ENCODE data around the gene DDX47. TPM values are rescaled to one million over a fixed set of nuclear protein-coding genes. Genes with fewer than 3 reads are reported as not detected.

DDX47 gene
- 10 to 100 TPM; 34.0 to 64.0 (median 45.2) TPM for total RNA-seq

GRCh38 chr12:12813120-12814101 lies at the start of gene DDX47:
TSS of gene DDX47 (plus strand) at chr12:12813346. CDS start at chr12:12813368, 22 bp downstream.
- Histone ChIP-seq H3K4me1 (peaks cover 35 to 59% (median 41%) of the 10 kb centered on the region in 4 donors), H3K27me3 (no peaks in the 10 kb centered on the region), H3K36me3 (peaks cover 0 to 16% (median 0%) of the 10 kb centered on the region in 4 donors), H3K27ac (peak within 1 kb of the TSS; percentile 74 to 82 (median 77)), H3K9me3 (no peaks in the 10 kb centered on the region), H3K4me3 (peak within 1 kb of the TSS; percentile 60 to 86 (median 75))
- 4% methylated on average over 21 to 26 of the region's 35 CpGs for WGBS, 2 donors
- peak; percentile 97 to 99 for DNase-seq
- ATAC-seq (ENCODE audit: low FRiP score in 2 of 2), result peak; percentile 99
- TF ChIP-seq CTCF (IDR thresholded peaks at IDR 0.05) (peak; percentile 97 to 98 (median 98)), POLR2AphosphoS5 (IDR thresholded peaks at IDR 0.05) (peak; percentile 76 to 81), EP300 (IDR thresholded peaks at IDR 0.05) (no peak), POLR2A (IDR thresholded peaks at IDR 0.05) (peak in 3 of 4 donors; percentile 29 to 72 (median 61))

- TF ChIP-seq POLR2A (IDR thresholded peaks at IDR 0.05), result no peak
- TF ChIP-seq EP300 (IDR thresholded peaks at IDR 0.05), result no peak
- TF ChIP-seq POLR2AphosphoS5 (IDR thresholded peaks at IDR 0.05), result no peak
- TF ChIP-seq CTCF (IDR thresholded peaks at IDR 0.05), result no peak
- Histone ChIP-seq H3K4me3 (no peak overlapping the region), H3K4me1 (no peaks in the 10 kb centered on the region), H3K27ac (no peak overlapping the region), H3K27me3 (no peaks in the 10 kb centered on the region), H3K9me3 (peaks cover 0 to under 1% (median 0%) of the 10 kb centered on the region in 4 donors), H3K36me3 (no peaks in the 10 kb centered on the region)
- ATAC-seq (ENCODE audit: low FRiP score in 2 of 2) (no peak), DNase-seq (no peak)
Observed at GRCh38 chr12:12764824-12765223, 48.3 kb upstream of the DDX47 start.

- Histone ChIP-seq H3K27ac (no peak overlapping the region), H3K27me3 (no peaks in the 10 kb centered on the region), H3K9me3 (peaks cover 0 to 5% (median 0%) of the 10 kb centered on the region in 4 donors), H3K4me1 (no peaks in the 10 kb centered on the region), H3K36me3 (no peaks in the 10 kb centered on the region), H3K4me3 (no peak overlapping the region)
- 95 to 96% methylated on average over 5 to 6 of the region's 6 CpGs for WGBS, 2 donors
- DNase-seq (no peak), ATAC-seq (ENCODE audit: low FRiP score in 2 of 2) (no peak)
- TF ChIP-seq POLR2AphosphoS5 (IDR thresholded peaks at IDR 0.05), result no peak
- no peak for TF ChIP-seq POLR2A (IDR thresholded peaks at IDR 0.05)
Observed at GRCh38 chr12:12770262-12770661, 42.9 kb upstream of the DDX47 start.

GRCh38 chr12:12774791-12775190 lies 38.4 kb upstream of the DDX47 start:
- Histone ChIP-seq H3K27me3 (no peaks in the 10 kb centered on the region), H3K9me3 (peaks cover 0 to 5% (median 0%) of the 10 kb centered on the region in 4 donors), H3K27ac (no peak overlapping the region), H3K4me3 (no peak overlapping the region), H3K4me1 (peaks cover 7 to 10% (median 9%) of the 10 kb centered on the region in 4 donors), H3K36me3 (no peaks in the 10 kb centered on the region)
- no peak for ATAC-seq (ENCODE audit: low FRiP score in 2 of 2)
- WGBS, 2 donors, result 42 to 73% methylated on average over 3 of the region's 3 CpGs
- TF ChIP-seq CTCF (IDR thresholded peaks at IDR 0.05) (no peak), POLR2A (IDR thresholded peaks at IDR 0.05) (no peak), EP300 (IDR thresholded peaks at IDR 0.05) (no peak), POLR2AphosphoS5 (IDR thresholded peaks at IDR 0.05) (no peak)
- DNase-seq, result no peak

- no peak for DNase-seq
- ATAC-seq (ENCODE audit: low FRiP score in 2 of 2), result no peak
Observed at GRCh38 chr12:12776261-12776660, 36.9 kb upstream of the DDX47 start.

More at GRCh38 chr12:12776261-12776660, 36.9 kb upstream of the DDX47 start:
- no peaks in the 10 kb centered on the region for H3K27me3 ChIP-seq
- WGBS, 2 donors, result 53 to 58% methylated on average over 5 of the region's 5 CpGs
- no peaks in the 10 kb centered on the region for H3K9me3 ChIP-seq
- TF ChIP-seq POLR2AphosphoS5 (IDR thresholded peaks at IDR 0.05) (no peak), CTCF (IDR thresholded peaks at IDR 0.05) (no peak), EP300 (IDR thresholded peaks at IDR 0.05) (no peak), POLR2A (IDR thresholded peaks at IDR 0.05) (no peak)
- no peak overlapping the region for H3K27ac ChIP-seq
- H3K4me3 ChIP-seq, result no peak overlapping the region
- no peaks in the 10 kb centered on the region for H3K36me3 ChIP-seq
- peaks cover 12 to 17% (median 16%) of the 10 kb centered on the region in 4 donors for H3K4me1 ChIP-seq
